Measurements from ENCODE around the gene CLIC4. TPM values are rescaled to one million over a fixed set of nuclear protein-coding genes. Genes with fewer than 3 reads are reported as not detected.
"Not testable (repeated sequence)": the region's sequence is repeated elsewhere in the genome, so short reads cannot be mapped to it uniquely, and the experiment has no call there.

CLIC4 gene
- total RNA-seq, 1 experiment from 2014 or later = 123 TPM

DNA sequence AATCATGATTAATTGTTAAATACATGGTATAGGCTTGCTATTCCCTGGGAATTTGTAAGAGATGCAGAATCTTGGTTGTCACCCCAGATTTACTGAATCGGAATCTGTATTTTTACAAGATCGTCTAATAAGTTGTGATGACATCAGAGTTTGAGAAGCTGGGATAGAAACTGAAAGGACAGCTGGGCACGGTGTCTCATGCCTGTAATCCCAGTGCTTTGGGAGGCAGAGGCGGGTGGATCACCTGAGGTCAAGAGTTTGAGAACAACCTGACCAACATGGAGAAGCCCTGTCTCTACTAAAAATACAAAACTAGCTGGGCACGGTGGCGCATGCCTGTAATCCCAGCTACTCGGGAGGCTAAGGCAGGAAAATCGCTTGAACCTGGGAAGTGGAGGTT is 35.4 kb downstream of the CLIC4 start:
- in situ Hi-C loops (cut with HindIII; ENCODE audit: low pct_unique_long_range_greater_than_20kb, low sequenced_read_pairs); DNase-seq (ENCODE audit: low read depth, low spot score): not testable (repeated sequence)

DNA sequence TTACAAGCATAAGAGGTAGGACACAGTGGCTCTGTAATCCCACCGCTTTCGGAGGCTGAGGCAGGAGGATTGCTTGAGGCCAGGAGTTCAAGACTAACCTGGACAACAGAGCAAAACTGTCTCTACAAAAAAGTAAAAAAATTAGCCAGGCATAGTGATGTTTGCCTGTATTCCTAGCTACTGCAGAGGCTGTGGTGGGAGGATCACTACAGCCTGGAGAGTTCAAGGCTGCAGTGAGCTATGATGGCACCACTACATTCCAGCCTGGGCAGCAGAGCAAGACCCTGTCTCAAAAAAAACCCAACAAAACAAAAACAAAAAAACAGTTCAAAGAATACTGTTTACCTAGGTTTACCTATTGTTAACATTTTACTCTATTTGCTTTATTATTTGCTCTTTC is 37.4 kb downstream of the CLIC4 start:
- DNase-seq (ENCODE audit: low read depth, low spot score) = no peak
- in situ Hi-C loops (cut with HindIII; ENCODE audit: low pct_unique_long_range_greater_than_20kb, low sequenced_read_pairs) = no loop called here

DNA sequence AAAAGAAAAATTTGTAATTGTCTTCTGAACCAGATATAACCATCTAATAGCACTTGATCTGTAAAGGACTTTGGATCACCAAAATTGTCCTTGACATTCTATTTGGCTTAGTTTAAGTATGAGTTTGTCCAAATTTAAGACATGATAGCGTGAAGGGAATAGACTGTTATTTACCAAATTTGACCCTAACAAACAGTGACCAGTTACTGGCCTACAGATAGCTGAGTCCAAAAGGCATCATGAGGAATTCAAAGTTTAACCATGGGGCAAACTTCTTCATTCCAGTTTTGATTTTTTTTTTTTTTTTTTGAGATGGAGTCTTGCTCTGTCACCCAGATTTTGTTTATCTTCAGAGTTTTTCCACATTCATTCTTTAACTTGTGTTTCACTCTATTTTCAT is 38.5 kb downstream of the CLIC4 start:
- in situ Hi-C loops (cut with HindIII; ENCODE audit: low pct_unique_long_range_greater_than_20kb, low sequenced_read_pairs) = no loop called here
- DNase-seq (ENCODE audit: low read depth, low spot score) = no peak

DNA sequence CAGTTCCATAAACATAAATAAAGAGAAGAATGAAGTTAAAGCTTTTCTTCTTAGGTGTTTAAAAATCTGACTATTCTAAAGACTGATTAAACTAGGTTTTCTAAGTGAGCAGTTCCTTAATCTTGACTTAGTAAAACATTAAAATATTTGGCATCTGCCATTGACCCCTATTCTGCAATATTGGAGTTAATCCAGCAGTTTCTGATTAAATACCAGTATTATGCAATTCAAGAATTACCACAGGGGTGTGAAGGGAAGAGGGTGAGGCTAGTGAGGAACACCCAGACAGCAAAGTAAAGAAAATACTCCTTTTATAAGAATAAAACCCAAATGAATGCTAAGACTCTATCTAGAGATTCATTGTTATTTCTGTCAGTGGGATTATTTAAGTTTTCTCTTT is 40.9 kb downstream of the CLIC4 start:
- DNase-seq (ENCODE audit: low read depth, low spot score) = no peak
- in situ Hi-C loops (cut with HindIII; ENCODE audit: low pct_unique_long_range_greater_than_20kb, low sequenced_read_pairs) = no loop called here

DNA sequence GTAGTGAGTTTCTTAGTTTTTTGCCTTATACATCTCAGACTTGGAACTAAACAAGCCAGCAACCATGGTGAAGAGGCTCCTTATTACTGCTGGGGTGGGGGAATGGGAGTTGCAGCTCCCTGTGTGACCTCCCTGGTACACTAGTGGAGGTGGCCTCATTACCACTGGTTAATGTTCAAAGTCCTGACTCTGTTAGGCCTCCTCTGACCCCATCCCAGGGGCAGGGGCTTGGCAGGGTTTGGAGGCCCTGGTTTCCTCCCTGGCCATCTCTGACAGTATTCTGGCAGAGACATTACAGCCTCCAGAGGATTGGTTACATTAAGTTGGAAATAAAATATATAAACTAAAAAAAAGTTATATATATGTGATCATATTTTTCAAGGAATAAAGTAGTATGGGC is 45.2 kb downstream of the CLIC4 start:
- no peak for DNase-seq (ENCODE audit: low read depth, low spot score)
- in situ Hi-C loops (cut with HindIII; ENCODE audit: low pct_unique_long_range_greater_than_20kb, low sequenced_read_pairs) = no loop called here

DNA sequence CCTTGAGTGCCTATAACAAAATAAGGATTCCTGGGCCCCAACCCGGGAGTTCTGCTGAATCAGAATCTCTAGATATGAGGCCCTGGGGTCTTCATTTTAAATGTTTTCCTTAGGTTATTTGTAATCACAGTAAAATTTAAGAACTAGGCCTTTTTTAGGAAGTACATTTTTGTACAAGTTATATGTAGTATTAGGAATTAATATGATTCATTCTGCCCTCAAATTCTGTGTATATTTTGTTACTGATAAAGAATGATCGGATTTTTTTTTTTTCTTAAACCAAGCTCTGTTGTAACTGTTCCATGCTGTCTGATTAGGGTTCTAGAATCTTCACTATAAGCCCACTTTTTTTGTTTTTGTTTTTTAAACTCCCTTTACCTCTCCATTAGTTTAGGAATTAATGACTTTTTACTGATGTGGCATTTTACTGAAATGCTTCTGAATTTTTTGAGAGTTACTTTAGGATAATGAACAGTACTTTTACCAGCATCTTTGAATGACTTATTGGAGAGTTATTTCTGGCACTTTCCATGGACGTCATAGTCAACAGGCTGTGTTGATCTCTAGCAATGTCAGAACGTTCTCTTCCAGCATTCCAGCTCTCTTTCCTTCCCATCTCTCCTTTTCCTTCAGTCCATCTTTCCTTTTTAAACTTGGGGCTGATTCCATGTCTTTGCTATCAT is 48.3 kb downstream of the CLIC4 start:
- in situ Hi-C loops (cut with HindIII; ENCODE audit: low pct_unique_long_range_greater_than_20kb, low sequenced_read_pairs) = no loop called here
- DNase-seq (ENCODE audit: low read depth, low spot score) = no peak

DNA sequence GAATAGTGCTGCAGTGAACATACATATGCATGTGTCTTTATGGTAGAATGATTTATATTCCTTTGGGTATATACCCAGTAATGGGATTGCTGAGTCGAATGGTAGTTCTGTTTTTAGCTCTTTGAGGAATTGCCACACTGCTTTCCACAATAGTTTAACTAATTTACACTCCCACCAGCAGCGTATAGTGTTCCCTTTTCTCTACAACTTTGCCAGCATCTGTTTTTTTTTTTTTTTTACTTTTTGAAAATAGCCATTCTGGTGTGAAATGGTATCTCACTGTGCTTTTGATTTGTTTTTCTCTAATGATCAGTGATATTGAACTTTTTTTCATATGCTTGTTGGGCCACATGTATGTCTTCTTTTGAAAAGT is 48.9 kb downstream of the CLIC4 start:
- DNase-seq (ENCODE audit: low read depth, low spot score); in situ Hi-C loops (cut with HindIII; ENCODE audit: low pct_unique_long_range_greater_than_20kb, low sequenced_read_pairs): not testable (repeated sequence)

DNA sequence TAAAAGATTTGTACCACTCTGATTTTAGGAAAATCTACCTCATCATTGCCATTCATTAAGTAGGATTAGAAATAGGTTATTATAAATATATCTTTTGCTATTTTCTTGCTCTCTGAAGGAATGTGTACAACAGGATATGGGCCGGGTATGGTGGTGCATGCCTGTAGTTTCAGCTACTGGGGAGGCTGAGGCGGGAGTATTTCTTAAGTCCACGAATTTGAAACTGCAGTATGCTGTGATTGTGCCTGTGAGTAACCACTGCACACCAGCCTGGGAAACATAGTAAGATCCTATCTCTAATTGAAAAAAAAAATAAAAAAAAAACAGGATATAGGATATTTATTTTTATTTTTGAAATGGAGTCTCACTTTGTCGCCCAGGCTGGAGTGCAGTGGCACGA is 50.0 kb downstream of the CLIC4 start:
- no peak for DNase-seq (ENCODE audit: low read depth, low spot score)
- in situ Hi-C loops (cut with HindIII; ENCODE audit: low pct_unique_long_range_greater_than_20kb, low sequenced_read_pairs) = no loop called here

DNA sequence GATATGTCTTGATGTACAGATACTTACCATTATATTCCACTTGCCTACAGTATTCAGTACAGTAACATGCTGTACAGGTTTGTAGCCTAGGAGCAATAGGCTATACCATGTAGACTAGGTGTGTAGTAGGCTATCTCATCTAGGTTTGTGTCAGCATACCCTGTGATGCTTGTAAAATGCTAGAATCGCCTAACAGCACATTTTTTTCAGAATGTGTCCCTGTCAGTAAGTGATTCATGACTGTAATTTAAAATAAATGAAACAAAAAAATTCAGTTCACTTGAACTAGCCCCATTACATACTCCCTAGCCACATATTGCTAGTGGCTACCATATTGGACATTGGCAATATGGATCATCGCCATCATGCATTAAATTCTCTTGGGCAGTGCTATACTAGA is 51.3 kb downstream of the CLIC4 start:
- in situ Hi-C loops (cut with HindIII; ENCODE audit: low pct_unique_long_range_greater_than_20kb, low sequenced_read_pairs) = no loop called here
- no peak for DNase-seq (ENCODE audit: low read depth, low spot score)

DNA sequence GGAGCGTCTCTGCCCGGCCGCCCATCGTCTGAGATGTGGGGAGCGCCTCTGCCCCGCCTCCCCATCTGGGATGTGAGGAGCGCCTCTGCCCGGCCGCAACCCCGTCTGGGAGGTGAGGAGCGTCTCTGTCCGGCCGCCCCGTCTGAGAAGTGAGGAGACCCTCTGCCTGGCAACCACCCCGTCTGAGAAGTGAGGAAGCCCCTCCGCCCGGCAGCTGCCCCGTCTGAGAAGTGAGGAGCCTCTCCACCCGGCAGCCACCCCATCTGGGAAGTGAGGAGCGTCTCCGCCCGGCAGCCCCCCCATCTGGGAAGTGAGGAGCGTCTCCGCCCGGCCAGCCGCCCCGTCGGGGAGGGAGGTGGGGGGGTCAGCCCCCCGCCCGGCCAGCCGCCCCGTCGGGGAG is 54.0 kb downstream of the CLIC4 start:
- in situ Hi-C loops (cut with HindIII; ENCODE audit: low pct_unique_long_range_greater_than_20kb, low sequenced_read_pairs); DNase-seq (ENCODE audit: low read depth, low spot score): not testable (repeated sequence)

DNA sequence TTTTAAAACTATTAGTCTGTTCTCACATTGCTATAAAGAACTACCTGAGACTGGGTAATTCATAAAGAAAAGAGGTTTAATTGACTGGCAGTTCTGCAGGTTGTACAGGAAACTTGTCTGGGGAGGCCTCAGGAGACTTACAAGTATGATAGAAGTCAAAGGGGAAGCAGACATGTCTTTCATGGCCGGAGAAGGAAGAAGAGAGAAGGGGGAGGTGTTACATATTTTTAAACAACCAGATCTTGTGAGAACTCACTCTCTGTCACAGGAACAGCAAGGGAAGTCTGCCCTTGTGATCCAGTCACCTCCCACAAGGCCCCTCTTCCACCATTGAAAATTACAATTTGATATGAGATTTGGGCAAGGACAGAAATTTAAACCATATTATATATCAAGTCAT is 55.9 kb downstream of the CLIC4 start:
- DNase-seq (ENCODE audit: low read depth, low spot score) = peak; percentile 53
- in situ Hi-C loops (cut with HindIII; ENCODE audit: low pct_unique_long_range_greater_than_20kb, low sequenced_read_pairs) = loop anchor here (25.0 kb wide), 2 partner anchors 139 to 264 kb away; no protein-coding TSS in a partner anchor

DNA sequence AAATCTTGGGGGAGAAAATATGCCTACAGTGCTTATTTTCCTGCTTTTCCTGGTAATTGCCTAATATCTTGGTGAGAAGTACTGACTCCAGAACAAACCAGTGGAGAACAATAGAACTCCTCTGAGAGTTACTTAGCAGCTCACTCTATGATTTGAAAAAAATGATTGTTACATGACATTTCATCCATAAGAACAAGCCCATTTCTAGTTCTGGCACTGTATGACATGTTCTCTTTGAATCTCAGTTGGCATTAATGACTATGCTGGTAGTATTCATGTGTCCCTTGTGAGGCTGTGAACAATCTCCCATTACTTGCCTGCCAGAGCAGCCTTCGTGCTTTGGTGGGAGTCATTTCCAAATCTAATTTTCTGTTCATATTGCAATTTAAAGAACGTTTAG is 58.0 kb downstream of the CLIC4 start:
- in situ Hi-C loops (cut with HindIII; ENCODE audit: low pct_unique_long_range_greater_than_20kb, low sequenced_read_pairs) = loop anchor here (25.0 kb wide), 2 partner anchors 141 to 266 kb away; no protein-coding TSS in a partner anchor
- DNase-seq (ENCODE audit: low read depth, low spot score) = peak; percentile 63

DNA sequence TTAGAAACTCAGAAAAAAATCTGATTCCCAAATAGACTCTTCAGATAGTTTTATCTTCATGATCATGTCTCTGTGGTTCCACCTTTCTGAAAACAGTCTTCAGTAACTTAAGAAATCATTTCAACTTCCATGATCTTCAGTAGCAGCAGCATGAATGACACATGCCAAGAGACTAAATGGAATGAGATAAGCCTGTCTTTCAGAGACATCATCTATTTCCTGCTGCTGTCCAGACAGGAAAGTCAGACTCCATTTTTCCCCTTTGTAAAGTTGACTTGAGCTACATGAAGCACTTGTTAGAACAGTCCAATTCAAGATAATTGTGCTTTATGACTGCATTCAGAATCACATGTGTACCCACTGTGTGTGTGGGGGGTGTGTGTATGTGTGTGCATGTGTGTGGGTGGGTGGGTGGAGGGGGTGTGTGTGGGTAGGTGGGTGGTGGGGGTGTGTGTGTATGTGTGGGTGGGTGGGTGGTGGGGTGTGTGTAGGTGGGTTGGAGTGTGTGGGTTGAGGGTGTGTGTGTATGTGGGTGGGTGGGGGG is 58.8 kb downstream of the CLIC4 start:
- no peak for DNase-seq (ENCODE audit: low read depth, low spot score)
- in situ Hi-C loops (cut with HindIII; ENCODE audit: low pct_unique_long_range_greater_than_20kb, low sequenced_read_pairs) = loop anchor here (25.0 kb wide), 2 partner anchors 142 to 267 kb away; no protein-coding TSS in a partner anchor

DNA sequence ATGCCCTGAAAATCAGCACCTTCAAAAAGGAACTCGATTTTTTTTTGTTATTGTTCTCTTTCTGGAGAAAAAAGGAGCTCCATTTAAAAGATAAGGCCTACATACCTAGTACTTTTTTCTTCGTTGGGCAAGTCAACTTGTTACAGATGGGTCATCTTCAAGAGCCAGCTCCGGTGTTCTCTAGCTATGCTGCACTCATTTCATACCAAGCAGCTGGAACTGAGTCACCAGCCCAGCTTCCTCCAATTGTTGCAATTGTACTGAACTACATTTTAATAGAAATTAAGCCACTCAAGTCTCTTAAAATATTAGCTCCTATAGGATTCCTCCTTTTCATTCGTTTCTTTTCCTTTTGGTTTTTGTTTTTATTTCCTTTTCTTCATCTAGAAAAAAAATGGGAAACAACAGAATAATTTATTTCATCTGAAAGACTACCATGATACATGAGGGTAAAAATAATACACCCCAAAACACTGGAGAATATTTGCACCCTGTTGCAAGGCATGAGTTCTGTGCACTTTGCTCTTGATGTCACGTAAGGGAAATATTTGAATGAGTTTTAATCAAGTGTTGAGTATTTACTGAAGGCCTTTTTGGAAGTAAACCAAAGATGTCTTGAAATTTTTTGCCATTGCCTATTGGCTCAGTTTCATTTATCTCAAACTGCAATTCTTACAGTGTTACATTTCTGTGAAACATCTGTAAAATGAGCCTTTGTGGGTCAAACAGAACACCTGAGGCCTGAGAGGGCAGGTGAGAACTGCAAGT is 60.5 kb downstream of the CLIC4 start:
- in situ Hi-C loops (cut with HindIII; ENCODE audit: low pct_unique_long_range_greater_than_20kb, low sequenced_read_pairs) = loop anchor here (25.0 kb wide), 2 partner anchors 143 to 268 kb away; no protein-coding TSS in a partner anchor
- DNase-seq (ENCODE audit: low read depth, low spot score) = no peak

DNA sequence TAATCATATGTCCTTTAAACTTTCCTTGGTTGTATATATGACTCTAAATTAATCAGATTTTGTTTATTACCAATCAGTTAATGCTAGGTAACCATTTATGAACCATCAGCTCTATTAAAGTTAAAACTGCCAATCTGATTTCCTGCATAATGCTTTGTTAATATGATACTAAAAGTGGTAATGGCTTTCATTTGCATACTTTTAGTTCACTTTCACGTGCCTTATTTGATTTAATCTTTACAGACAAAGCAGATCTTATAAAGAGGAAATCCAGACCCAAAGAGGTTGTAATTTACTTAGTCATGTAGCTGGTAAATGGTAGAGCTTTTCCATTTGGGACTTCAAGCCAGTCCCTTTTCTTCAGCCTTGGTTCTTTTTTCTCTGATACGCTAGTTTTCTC is 61.3 kb downstream of the CLIC4 start:
- in situ Hi-C loops (cut with HindIII; ENCODE audit: low pct_unique_long_range_greater_than_20kb, low sequenced_read_pairs) = loop anchor here (25.0 kb wide), 2 partner anchors 144 to 269 kb away; no protein-coding TSS in a partner anchor
- no peak for DNase-seq (ENCODE audit: low read depth, low spot score)

DNA sequence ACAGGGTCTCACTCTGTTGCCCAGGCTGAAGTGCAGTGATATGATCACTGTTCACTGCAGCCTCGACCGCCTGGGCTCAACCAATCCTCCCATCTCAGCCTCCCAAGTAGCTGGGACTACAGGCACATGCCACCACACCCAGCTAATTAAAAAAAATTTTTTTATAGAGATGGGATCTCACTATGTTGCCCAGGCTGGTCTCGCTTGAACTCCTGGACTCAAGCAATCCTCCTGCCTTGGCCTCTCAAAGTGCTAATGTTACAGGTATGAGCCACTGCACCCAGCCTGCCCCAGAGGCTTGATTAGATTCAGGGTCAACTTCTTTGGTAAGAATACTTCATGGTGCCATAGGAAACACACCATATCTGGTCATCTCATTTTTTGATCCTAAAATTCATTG is 66.2 kb downstream of the CLIC4 start:
- in situ Hi-C loops (cut with HindIII; ENCODE audit: low pct_unique_long_range_greater_than_20kb, low sequenced_read_pairs) = loop anchor here (25.0 kb wide), 2 partner anchors 149 to 274 kb away; no protein-coding TSS in a partner anchor
- not testable (repeated sequence) for DNase-seq (ENCODE audit: low read depth, low spot score)

DNA sequence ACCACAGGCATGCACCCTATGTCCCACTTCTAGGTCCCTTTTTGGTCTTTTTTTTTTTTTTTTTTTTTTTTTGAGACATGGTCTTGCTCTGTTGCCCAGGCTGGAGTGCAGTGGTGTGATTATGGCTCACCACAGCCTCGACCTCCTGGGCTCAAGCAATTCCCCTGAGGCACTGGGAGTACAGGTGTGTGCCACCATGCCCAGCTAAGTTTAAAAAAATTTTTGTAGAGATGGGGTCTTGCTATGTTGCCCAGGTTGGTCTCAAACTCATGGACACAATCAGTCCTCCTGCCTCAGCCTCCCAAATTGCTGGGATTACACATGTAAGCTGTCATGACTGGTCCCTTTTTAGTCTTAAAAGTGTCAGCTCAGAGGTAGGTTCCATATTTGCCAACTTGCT is 75.0 kb downstream of the CLIC4 start:
- in situ Hi-C loops (cut with HindIII; ENCODE audit: low pct_unique_long_range_greater_than_20kb, low sequenced_read_pairs) = loop anchor here (25.0 kb wide), 2 partner anchors 158 to 283 kb away; no protein-coding TSS in a partner anchor
- DNase-seq (ENCODE audit: low read depth, low spot score) = not testable (repeated sequence)

DNA sequence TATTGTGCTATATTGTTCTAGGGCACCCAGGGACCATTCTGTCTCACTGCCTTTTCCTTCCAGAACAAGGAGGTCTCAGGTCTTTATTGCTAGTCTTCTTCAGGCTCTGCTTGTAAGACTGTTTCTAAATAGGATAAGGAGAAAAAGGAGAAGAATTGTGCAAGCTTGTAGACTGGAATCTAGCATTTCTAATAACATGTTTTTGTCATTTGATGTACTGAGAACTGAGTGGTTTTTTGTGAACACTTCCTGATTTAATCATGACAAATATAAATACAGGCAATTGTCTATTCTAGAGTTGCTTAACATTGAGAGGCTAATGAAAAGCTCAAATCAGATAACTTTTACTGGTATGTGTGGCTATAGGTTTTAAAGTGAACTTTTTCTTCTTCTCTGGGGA is 77.6 kb downstream of the CLIC4 start:
- in situ Hi-C loops (cut with HindIII; ENCODE audit: low pct_unique_long_range_greater_than_20kb, low sequenced_read_pairs) = loop anchor here (25.0 kb wide), 2 partner anchors 161 to 286 kb away; no protein-coding TSS in a partner anchor
- peak; percentile 25 for DNase-seq (ENCODE audit: low read depth, low spot score)

Measured in SK-MEL-5 (cell line).